Activated CD8-positive, alpha-beta memory T cell treated with anti-CD3 and anti-CD28 coated beads for 24 hours (primary cell): ENCODE data around the gene ACAA1.
"Not testable (repeated sequence)": the region's sequence is repeated elsewhere in the genome, so short reads cannot be mapped to it uniquely, and the experiment has no call there.

ENCODE experiments used
- DNase-seq: peaks from one replicate; pipeline ENCODE4 v3.0.0-alpha.2; 2020

ACAA1 gene, protein sequence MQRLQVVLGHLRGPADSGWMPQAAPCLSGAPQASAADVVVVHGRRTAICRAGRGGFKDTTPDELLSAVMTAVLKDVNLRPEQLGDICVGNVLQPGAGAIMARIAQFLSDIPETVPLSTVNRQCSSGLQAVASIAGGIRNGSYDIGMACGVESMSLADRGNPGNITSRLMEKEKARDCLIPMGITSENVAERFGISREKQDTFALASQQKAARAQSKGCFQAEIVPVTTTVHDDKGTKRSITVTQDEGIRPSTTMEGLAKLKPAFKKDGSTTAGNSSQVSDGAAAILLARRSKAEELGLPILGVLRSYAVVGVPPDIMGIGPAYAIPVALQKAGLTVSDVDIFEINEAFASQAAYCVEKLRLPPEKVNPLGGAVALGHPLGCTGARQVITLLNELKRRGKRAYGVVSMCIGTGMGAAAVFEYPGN

DNA sequence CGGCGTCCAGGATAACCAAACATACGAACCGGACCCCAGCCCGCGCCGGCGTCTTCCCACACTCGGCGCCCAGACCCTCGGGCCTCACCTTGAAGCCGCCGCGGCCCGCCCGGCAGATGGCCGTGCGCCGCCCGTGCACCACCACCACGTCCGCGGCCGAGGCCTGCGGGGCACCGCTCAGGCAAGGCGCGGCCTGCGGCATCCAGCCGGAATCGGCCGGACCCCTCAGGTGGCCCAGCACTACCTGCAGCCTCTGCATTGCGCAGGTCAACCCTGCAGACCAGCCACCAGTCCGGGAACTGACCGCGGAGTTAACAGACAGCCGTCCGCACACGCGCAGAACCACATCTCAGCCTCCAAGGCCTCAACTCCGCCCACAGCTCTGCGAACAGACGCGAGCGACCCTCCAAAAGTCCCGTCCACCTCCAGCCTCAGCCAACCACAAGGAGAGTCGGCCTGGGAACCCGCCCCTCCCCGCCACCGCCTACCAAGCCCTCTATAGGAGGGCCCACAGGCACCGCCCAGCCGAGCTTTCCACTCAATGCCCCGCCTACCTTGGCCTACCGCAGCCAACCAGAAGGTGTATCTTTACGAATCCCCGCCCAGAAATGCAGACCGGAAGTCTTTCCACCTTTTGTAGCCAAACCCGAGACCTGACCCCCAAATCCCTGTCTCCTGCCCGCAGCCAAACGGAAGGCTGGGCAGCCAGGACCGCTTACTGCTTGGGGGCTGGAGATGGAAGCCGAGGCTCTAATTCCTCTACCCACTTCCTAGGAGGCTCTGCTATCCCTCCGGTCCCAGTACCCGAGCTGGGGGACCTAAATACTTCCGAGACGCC, at the start of gene ACAA1:
Gene ACAA1, minus strand, starts transcription at position 351 of the 838 bp plus-strand sequence. Its CDS starts 92 bp downstream, at position 259.
- DNase-seq, result peak; percentile 98

DNA sequence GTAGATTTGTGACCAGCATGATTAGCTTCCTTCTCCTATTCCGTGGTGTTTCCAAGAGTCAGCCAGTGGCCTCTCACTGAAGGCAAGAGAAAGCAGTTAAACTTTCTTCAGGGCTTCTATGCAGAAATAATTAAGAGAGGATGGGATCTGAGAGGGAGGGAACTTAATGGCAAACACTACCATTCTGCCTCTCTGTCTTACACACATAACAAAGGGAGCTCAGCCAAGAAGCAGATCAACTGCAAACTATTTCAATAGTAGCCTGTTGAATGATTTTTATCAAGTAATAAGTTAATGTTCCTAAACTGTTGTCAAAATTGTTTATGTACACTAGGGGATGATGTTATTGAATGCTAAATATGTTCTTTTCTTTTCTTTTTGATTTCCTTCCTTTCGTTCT, 40.3 kb upstream of the ACAA1 start:
- DNase-seq, result no peak

DNA sequence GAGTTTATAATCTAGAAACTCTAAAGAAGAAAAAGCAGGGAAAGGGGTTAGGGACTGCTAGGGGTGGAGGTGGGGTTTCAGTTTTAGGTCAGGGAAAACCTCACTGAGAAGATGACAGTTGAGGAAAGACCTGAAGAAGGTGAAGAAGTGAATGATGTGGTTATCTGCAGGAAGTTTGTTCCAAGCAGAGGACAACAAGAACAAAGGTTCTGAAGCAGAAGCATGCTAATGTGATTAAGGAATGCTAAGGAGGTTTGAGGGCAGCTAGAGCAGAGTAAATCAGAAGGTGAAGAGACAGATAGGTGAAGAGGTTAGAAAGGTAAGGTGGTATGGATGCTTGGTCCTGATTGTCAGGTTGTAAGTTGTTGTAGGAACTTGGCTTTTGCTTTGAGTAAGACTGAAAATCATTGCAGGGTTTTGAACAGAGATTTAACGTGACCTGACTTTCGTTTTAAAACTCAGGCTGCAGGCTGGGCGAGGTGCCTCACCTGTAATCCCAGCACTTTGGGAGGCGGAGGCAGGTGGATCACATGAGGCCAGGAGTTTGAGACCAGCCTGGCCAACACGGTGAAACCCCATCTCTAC, 37.0 kb upstream of the ACAA1 start:
- no peak for DNase-seq

DNA sequence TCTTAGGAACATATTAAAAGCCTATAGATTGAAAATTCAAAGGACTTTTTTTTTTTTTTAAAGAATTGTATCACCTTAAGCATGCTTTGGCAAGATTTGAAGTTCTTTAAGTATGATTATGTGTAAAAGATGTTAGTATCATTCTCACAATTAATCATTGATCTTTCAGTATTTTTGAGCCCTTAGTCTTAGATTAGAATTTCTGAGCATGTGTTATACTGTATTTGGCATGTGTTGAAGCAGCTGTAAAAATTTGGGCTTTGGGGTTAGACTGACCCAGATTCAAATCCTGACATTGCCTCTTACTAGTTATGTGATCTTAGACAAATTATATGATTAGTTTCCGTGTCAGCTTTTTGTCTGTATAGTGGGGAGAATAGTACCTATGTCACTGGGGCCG, 34.7 kb upstream of the ACAA1 start:
- no peak for DNase-seq

DNA sequence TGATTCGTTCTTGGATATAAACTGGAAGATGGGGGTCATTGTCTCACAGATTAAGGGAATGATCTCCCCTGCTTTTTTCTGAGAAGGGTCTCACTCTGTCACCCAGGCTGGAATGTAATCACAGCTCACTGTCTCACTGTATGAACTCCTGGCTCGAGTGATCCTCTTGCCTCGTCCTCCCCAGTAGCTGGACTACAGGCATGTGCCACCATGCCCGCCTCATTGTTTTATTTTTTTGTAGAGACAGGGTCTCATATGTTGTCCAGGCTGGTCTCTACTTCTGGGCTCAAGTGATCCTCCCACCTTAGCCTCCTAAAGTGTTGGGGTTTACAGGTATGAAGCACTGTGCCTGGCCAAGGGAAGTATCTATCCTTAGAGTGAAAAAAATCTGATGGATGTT, 33.8 kb upstream of the ACAA1 start:
- no peak for DNase-seq

DNA sequence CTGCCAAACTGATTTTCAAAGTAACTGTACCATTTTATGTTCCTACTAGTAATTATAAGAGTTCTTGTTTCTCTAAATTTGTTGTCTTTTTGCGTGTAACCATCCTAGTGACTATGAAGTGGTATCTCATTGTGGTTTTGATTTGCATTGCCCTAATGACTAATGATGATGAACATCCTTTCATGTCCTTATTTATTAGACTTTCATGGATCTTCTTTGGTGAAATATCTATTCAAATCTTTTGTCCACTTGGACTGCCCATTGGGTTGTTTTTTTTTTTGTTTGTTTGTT, 32.0 kb upstream of the ACAA1 start:
- DNase-seq, result no peak

DNA sequence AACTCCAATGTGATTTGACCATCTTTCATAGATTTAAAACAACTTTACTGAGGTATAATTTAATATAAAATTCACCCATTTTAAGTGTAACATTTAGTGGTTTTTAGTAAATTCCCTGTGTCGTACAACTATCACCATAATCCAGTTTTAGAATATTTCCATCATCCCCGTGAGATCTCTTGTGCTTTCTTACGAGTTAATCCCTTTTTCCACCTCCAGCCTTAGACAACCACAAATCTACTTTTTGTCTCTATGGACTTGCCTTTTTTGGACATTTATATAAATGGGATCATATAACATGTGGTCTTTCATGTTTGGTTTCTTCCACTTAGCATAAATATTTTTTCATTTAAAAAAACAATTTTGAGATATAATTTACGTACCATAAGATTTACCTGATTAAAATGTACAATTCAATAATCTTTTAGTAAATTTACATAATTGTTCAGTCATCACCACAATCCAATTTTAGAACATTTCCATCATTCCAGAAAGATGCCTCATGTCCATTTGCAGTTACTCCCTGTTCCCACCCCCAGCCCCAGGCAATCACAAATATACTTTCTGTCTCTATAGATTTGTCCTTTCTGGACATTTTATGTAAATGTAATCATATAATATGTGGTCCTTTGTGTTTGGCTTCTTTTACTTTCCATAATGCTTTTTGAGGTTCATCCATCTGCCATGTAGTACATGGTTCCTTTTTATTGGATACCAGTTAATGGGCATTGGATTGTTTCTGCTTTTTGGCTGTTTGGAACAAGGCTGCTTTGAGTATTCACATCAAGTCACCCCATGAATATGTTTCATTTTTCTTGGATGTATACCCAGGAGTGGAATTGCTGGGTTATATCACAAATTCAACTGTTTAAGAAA, 31.5 kb upstream of the ACAA1 start:
- DNase-seq, result no peak

DNA sequence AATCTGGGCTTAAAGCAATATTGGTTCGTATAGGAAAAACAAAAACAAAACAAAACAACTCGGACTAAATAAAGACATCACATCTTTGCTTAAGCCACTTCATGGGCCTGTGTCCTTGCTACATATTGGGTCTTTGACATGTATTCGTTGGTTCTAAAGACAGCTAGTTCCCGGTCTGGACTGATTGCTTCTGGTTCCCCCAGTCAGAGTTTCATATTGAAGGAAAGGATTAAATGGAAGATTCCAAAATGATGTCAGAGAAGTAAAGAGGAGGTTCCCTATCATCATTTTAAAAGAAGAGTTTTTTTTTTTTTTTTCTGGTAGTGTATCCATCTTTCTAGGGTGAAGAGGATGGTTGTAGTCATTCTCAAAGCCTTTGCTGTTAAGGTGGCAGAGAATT, 30.7 kb upstream of the ACAA1 start:
- DNase-seq, result no peak

DNA sequence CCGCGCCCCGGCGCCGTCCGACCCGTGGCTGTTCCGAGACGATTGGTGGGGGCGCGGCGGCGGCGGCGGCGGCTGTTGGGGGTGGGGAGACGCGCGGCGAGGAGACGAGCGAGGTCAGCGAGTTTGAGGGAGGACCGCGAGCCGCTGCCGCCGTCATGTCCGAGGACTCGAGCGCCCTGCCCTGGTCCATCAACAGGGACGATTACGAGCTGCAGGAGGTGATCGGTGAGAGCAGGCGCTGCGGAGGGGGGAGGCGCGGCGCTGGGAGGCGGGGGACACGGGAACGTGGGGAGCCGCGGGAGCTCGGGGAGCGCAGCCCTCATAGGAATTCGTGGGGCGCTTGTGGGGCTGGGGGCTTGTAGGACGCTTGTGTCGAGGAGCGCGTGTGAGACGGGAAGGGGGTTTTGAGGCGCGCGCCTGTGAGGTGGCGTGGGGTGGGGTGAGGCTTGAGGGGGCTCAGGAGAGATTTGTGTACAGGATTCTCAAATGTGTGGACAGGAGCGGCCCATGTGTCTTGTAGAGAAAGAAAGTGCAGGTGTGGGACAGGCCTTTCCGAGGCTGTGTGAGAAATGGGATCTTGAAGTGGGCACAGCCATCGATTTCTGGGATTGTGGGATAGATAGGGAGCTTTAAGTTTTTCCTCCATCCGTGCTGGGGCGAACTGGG, 28.9 kb upstream of the ACAA1 start:
- DNase-seq, result no peak

DNA sequence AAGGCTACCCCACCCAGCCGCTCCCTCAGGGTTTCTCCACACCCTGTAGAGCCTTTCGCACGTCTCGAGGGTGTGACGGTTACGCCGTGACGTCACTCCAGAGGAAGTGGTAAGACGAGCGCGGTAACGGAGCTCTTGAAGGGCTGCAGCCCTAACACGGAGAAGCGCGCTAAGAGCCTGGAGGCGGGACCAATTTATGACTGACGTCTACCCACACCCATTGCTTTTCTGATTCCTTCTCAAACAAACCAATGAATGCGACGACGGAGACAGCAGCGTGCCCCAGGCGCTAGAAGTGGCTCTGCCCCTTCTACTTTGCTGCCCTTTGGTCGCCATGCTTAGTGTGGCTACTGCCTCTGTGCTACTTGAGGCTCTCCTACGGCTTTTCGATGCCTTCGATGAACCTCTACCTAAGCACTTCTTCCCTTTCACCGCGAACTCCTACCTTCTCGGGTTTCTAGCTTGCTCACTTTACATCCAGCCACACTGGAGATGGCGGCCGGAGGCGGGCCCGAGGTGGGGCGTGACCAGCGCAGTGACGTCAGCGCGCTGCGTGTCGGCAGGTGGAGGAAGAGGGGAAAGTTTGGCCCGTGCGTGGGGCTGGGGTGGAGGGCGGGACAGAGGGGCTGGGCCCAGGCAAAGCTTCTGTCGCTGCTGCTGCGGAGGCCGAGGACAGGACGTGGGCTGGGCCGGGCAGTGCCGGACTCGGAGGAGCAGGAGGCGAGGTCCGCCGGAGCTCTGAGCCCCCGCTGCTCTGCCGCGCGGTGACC, 28.2 kb upstream of the ACAA1 start, which contains the start of gene OXSR1:
Gene OXSR1, plus strand, starts transcription at position 586 of the 770 bp plus-strand sequence. CDS start 340 bp downstream, outside the sequence.
- DNase-seq, result peak; percentile 99

DNA sequence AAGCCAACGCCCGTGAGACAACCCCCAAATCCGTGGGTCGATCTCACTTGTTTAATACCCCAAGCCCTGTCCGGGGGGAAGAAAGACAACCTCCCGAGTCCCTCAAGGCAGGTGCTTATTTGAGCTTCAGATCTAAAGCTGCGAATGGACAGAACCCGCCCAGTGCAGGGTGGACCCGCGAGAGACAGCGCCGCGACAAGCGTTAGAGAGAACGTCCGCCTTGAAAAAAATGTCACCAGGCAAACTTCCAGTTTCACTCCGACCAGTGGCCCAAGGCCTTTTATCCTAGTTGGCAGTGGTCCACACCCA, 27.7 kb upstream of the ACAA1 start:
- DNase-seq, result no peak

DNA sequence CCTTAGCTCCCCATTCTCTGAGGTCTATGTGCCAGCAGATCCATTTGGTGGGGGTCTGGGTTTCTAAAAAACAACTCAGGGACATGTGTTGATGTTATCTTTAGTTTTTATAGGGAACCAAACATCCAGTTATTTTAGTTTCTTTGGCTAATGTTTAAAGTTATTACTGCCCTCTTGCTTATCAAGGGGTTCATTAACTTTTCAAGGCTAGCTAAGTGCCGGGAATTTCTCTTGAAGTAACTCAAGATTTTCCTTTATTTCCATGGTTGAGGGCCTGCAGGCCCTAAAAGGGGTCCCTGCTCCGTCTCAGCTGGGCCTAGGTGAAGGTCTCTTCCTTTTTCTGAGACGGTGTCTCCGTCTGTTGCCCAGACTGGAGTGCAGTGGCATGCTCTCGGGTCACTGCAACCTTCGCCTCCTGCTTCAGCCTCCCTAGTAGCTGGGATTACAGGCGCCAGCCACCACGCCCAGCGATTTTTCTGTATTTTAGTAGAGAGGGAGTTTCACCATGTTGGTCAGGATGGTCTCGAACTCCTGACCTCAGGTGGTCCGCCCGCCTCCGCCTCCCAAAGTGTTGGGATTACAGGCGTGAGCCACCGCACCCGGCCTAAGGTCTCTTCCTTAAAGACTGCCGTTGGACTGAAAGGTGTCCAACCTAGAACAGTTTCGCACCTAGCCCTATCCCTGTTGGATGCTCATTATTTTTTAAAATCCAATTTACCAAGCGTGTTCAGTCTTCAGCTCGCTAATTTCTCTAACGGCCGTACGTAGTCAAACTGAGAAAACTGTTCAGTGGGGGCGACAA, 27.1 kb upstream of the ACAA1 start:
- DNase-seq, result no peak

DNA sequence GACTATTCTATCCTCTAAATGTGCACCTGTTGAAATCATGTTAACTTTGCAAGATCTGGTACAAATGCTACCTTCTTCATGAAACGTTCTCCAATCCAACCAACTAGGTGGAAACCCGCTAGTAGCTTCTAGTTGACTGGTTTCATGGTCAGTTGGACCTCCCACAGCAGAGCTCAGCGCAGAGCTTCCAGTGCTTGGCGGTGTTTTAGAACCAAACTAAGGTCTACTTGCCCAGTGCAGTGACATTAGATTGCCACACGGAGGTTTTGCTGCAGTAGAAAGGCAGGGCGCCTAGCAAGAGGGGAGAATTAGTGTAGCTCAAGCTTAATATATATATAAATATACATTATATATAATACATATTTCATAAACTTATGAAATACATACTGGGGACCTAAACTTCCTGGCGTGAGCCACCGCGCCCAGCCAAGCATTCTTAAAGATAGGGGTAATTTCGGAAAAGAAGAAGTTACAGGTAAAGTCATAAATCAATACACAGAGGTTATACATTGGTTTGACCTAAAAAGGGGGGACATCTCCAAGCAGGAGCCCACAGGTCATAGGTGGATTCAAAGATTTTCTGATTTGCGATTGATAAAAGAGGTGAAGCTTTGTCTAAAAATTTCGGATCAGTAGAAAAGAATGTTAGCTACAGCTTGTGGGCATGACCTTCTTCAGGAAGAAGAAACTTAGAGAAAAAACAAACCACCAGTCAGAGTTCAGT, 26.4 kb upstream of the ACAA1 start:
- no peak for DNase-seq

DNA sequence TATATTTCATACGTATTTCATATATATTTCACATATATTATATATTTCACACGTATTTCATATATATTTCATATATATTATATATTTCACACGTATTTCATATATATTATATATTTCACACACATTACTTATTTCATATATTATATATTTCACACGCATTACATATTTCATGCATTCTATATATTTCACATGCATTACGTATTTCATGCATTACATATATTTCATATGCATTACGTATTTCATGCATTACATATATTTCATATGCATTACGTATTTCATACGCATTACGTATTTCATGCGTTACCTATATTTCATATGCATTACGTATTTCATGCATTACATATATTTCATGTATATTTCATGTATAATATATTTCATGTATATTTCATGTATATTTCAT, 23.8 kb upstream of the ACAA1 start:
- DNase-seq, result not testable (repeated sequence)

DNA sequence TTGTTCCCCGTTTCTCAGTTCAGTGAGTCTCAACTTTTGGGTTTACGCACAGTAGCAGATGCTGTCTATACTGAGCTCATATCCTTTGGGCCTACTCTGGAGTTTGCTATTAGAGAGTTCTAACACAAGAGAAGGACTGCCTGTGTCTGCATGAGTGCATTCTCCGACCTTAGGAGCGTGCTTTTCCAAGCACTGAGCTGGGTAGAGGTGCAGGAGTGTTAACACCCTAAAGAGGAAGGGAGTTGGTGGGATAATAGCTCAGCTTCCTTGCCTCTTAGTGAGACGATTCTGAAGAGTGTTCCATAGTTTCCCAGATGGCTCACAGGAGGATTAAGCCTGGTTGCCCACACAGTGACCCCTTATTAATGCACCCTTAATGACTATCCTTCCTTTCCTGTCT, 21.5 kb upstream of the ACAA1 start:
- no peak for DNase-seq

DNA sequence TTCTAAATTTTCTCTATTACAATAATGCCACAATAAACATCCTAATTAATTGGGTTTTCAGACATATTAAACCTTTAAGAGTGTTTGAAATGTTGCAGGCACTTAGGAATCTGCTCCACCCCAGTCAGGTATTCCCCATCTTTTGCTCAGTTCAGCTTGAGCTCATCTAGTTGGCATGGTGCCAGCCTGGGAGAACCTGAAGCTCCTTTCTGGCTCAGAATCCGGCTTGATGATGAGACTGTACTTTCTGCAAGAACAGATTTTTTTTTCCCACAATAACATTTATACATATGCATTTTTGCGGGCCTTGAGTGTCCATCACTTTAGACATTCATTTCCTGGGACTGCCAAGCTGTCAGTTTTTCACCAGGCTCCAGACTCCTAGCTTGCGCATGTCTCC, 20.7 kb upstream of the ACAA1 start:
- no peak for DNase-seq

DNA sequence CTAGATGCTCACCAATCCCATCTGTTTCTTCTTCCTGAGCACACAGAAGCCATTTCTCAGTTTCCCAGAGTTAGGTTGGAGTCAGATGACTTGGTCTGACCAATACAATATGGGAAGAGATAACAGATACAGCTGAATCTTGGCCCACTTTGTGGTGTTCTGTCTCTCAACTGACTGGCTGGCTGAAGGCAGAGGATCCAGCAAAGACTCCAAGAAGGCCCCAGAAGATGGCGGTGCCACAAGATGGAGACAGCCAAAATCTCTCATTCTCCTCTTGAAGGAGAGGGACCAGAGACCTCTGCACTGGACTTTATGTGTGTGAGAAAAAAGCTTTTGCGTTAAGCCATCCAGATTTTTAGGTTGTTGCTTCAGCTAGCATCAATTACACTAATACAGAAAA, 20.2 kb upstream of the ACAA1 start:
- no peak for DNase-seq

DNA sequence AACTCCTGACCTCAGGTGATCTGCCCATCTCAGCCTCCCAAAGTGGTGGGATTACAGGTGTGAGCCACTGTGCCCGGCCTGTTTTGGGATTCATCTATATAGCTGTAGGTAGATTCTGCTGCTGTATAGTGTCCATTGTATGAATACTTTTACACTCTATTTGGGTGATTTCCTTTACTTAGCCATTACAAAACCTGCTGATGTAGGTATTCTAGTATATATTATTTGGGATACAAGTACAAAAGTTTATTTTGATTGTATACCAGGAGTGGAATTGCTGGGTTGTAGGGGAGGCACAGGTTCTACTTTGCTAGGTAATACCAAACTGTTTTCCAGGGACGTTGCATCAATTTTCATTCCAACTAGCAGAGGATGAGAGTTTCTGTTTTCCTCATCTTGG, 18.9 kb upstream of the ACAA1 start:
- DNase-seq, result no peak

DNA sequence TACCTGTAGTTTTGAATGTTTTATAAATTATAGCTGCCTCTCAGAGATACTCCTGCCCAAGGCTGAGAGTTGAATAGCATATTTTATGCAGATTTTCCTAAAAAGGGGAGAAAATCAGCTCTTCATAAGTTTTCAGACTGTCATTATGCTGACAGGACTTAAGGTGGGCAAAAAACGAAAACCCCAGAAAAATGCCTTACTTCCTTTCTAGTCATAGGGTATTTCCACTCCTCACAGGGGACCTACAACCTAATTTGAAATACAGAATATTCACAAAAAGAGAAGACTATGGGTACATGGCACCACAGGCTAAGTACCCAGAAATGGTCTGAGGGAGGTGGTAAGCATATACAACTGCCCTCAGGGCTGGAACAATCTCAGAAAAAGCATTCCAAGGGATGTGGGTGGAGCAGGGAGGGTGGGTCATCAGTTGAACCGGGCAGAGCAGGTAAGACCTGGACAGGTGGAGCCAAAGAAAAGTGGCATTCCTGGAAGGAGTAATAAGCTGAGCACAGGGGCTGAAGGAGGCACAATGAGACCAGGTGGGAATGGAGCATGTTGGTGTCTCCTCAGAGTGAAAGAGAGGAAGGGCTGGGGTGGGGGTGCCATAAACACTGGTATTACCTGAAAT, 17.8 kb upstream of the ACAA1 start:
- no peak for DNase-seq
